GM18861 (cell line): ENCODE data around the gene PNPLA2.

Experiments used
- ATAC-seq: cut with Tn5 transposase; IDR thresholded peaks from one replicate; pipeline ENCODE4 v1.9.1; 2021; ENCODE audit not compliant: unreplicated experiment

The PNPLA2 gene

GRCh38 chr11:815675-816432 lies 2.9 kb upstream of the PNPLA2 start:
- no peak for ATAC-seq

DNA sequence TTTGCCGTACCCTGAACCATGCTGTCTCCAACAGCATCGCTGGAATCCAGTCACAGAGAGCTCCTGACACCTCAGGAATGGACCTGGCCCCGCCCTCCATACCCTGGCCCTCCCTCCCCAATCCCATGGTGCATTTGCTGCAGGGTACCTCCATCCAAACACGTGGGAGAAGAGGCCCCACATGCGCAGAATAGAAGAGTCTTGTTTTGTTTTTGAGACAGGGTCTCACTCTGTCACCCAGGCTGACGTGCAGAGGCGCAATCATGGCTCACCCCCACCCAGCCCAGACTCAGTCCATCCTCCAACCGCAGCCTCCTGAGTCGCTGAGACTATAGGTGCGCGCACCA lies 2.3 kb upstream of the PNPLA2 start:
- no peak for ATAC-seq

DNA sequence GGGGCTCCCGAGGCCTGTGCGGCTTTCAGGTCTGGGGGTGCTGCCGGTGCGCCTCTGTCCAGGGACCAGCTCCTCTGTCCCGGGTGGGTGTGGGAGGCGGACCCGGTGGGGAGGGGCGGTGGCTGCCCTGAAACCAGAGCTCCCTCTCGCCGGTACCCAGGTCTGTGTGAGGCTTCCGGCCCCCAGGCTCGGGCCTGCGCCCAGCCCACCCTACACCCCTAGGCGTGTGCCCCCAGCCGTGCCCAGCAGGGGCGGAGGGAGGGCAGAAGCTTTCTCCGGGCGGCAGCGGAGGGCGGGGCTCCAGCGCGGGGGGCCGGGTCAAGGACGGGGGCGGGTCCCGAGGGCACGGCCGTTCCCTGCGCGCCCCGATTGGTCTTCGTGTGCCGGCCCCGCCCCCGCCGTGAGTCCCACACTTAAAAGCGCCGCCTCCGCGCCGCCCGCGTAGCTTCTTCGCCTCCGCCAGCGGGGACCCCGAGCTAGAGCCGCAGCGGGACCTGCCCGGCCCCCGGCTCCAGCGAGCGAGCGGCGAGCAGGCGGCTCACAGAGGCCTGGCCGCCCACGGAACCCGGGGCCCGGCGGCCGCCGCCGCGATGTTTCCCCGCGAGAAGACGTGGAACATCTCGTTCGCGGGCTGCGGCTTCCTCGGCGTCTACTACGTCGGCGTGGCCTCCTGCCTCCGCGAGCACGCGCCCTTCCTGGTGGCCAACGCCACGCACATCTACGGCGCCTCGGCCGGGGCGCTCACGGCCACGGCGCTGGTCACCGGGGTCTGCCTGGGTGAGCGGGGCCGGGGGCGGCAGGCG lies 616 bp downstream of the PNPLA2 start:
- peak; percentile 49 for ATAC-seq

- ATAC-seq = peak; percentile 40
Measured at GRCh38 chr11:819943-820649, 1.4 kb downstream of the PNPLA2 start.

DNA sequence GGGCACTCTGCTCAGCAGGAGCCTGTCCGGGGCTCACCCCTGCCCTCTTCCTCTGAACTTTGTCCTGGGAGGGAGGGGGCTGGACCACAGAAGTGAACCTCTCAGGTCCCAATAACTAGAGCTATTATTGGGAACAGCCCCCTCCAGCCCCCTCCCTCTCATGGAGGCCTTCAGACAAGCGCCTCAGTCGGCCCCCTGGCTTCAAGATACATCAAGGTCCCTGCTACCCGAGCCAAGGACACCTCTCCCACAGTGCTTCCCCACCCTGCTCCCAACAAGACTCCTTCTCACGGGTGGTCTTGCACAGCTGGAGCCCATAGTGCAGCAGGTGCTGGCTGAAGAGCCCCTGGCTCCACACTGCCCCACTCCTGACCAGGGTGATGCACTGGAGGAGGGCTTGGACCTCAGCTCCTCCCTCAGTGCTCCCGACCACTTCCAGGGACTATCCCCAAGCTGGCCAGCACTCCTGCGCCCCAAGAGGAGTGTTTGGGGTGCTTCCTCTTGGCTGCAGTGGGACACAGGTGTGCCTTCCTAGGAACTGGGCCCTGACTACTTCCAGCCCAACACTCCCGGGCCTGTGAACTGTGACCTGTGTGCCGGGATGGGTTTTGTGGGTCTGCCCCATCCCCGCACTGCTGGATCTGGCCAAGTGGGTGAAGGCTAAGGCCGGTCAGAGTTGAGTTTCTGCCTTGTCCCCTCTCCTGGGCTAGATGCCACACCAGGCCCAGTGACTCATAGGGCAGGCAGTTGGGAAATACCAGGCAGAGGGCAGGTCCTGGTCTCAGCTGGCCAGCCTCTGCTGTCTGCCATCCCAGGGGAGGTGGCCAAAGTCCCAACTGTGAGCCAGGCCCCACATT lies 2.2 kb downstream of the PNPLA2 start:
- ATAC-seq = no peak

DNA sequence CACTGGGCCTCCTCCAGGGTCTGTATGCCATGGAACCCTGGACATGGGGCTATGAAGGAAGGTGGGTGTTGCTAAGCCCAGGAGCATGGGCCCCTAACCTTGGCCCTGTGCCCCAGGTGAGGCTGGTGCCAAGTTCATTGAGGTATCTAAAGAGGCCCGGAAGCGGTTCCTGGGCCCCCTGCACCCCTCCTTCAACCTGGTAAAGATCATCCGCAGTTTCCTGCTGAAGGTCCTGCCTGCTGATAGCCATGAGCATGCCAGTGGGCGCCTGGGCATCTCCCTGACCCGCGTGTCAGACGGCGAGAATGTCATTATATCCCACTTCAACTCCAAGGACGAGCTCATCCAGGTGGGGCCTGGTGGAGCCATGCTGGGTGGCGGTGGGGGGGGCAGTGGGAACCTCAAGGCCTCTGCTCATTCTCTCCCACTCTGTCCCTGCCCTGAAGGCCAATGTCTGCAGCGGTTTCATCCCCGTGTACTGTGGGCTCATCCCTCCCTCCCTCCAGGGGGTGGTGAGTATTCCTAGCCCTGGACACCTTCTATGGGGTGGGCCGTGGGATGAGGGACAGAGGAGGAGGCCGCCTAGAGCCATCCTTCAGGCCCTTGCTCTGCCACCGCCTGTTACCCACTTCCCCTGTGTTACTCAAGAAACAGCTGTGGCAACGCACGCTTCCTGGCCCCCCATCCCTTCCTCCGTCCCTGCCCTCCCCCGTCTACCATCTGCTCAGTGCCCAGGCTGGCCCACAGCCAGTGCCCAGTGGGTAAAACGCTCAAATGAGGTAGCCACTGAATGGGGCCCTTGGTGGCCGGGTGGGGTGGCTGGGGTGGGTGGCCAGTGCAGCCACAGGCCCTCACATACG lies 3.0 kb downstream of the PNPLA2 start:
- no peak for ATAC-seq

- ATAC-seq = no peak
Measured at GRCh38 chr11:823441-824291, 5.0 kb downstream of the PNPLA2 start.

DNA sequence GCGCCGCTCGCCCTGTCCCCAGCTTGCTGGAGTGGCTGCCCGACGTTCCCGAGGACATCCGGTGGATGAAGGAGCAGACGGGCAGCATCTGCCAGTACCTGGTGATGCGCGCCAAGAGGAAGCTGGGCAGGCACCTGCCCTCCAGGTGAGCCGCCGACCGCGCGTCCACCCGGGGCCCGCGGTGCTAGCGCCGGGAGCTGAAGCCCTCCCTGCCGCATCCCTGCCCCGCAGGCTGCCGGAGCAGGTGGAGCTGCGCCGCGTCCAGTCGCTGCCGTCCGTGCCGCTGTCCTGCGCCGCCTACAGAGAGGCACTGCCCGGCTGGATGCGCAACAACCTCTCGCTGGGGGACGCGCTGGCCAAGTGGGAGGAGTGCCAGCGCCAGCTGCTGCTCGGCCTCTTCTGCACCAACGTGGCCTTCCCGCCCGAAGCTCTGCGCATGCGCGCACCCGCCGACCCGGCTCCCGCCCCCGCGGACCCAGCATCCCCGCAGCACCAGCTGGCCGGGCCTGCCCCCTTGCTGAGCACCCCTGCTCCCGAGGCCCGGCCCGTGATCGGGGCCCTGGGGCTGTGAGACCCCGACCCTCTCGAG lies 5.7 kb downstream of the PNPLA2 start:
- no peak for ATAC-seq

GRCh38 chr11:824942-825341 lies 6.2 kb downstream of the PNPLA2 start:
- ATAC-seq = no peak

GRCh38 chr11:825366-826226 lies 6.9 kb downstream of the PNPLA2 start:
- no peak for ATAC-seq

DNA sequence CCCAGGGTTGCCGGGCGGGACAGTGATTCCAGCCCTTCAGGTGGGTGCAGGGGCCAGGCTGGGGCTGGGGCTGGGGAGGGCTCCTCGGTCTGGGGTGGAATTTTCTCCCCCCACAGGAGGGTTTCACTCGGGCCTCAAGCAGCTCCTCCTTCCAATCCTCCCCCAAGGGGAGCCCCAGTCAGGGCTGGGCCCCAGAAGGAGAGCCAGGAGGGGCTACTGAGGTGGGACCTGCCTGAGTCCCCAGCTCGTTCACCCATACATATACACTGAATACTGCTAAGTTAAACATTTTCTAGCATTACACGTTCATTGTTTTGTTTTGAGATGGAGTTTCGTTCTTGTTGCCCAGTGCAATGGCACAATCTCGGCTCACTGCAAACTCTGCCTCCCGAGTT lies 7.5 kb downstream of the PNPLA2 start:
- ATAC-seq = no peak

GRCh38 chr11:826836-827145 lies 8.1 kb downstream of the PNPLA2 start:
- ATAC-seq = no peak

GRCh38 chr11:827146-827896 lies 8.6 kb downstream of the PNPLA2 start:
- no peak for ATAC-seq

GRCh38 chr11:827897-828192 lies 9.1 kb downstream of the PNPLA2 start, which contains the start of gene CRACR2B:
Gene CRACR2B, plus strand, starts transcription at chr11:827919. Its CDS starts 689 bp downstream, at chr11:828608.
- ATAC-seq = no peak

- no peak for ATAC-seq
Measured at GRCh38 chr11:828506-829175, 9.9 kb downstream of the PNPLA2 start.

DNA sequence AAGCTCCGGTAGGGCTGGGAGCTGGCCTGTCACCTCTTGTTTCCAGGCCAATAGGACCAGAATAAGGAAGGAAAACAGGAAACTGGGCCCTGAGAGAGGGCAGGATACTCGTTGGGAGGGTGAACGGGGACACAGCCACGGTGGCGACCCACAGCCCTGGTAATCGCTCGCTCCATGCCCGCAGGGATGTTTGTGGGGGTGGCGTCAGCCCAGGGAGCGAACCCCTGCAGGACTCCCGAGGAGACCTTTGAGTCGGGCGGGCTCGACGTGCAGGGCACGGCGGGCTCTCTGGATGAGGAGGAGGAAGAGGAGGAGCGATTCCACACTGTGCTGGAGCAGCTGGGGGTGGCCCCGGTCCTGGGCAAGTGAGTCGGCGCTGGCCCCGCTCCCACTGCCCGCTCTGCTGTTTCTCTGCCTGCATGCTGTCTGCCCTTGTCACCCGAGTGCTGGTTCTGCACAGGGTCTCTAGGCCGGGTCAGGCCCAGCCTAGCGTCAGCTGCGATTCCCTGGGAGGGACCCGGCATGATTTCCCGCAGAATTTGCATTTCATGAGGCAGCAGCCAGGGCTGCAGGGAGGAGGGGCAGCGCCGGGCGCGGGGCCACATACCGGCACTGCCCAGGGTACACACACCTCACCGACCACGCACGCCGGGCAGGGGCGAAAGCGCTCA lies 10.6 kb downstream of the PNPLA2 start:
- ATAC-seq = no peak
